ENCODE results near the gene CMYA5.

DNA sequence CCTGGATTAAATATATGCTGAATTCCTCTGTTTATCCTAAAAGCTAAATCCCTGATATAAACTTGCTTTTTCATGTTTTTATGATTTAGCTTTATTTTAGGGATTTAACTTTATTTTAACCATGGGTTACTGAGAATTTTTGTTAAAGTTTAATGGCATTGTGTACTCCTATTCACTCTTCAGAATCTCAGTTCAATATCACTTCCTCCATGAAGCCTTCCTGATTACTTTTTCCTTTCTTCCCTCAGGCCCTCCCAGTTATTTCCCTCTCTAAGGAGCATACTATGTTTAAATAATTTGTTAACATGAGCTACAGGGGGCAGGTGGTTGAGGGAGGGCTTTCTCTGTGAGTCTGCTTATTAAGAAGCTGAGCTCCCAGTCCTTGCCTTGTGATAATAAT, 151.5 kb downstream of the CMYA5 start:
- TF ChIP-seq POLR2A (IDR thresholded peaks at IDR 0.05) = no peak
- TF ChIP-seq, protein P1, sequence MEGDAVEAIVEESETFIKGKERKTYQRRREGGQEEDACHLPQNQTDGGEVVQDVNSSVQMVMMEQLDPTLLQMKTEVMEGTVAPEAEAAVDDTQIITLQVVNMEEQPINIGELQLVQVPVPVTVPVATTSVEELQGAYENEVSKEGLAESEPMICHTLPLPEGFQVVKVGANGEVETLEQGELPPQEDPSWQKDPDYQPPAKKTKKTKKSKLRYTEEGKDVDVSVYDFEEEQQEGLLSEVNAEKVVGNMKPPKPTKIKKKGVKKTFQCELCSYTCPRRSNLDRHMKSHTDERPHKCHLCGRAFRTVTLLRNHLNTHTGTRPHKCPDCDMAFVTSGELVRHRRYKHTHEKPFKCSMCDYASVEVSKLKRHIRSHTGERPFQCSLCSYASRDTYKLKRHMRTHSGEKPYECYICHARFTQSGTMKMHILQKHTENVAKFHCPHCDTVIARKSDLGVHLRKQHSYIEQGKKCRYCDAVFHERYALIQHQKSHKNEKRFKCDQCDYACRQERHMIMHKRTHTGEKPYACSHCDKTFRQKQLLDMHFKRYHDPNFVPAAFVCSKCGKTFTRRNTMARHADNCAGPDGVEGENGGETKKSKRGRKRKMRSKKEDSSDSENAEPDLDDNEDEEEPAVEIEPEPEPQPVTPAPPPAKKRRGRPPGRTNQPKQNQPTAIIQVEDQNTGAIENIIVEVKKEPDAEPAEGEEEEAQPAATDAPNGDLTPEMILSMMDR (IDR thresholded peaks at IDR 0.05) = no peak
